Thyroid gland (tissue), 4 donors: ENCODE results near the gene IMPG2. TPM values are rescaled to one million over a fixed set of nuclear protein-coding genes. Genes with fewer than 3 reads are reported as not detected.

ENCODE experiments used
- DNase-seq, 2 donors: peaks; one replicate each; pipeline ENCODE4 v3.0.0-alpha.2; 2019
- H3K27ac ChIP-seq, 3 donors: fragments of 200-600 bp; sonication (generic); 1 replicate in 2 of 3; 2 replicates in 1 of 3; pipeline ENCODE4 v1.5.1; 2016 to 2019; ENCODE audit warnings: mild to moderate bottlenecking in 1 of 3, moderate library complexity in 1 of 3
- H3K27me3 ChIP-seq: fragments of 200-600 bp; sonication (generic); one replicate; pipeline ENCODE4 v1.5.1; 2019
- H3K36me3 ChIP-seq, 2 donors: fragments of 200-600 bp; sonication (generic); one replicate each; pipeline ENCODE4 v1.5.1; 2016 to 2019
- H3K4me1 ChIP-seq, 2 donors: fragments of 200-600 bp; sonication (generic); one replicate each; pipeline ENCODE4 v1.5.1; 2017 to 2019
- H3K4me3 ChIP-seq, 3 donors: fragments of 200-600 bp; sonication (generic); replicated peaks in 1 of 3; 1 replicate in 2 of 3; 2 replicates in 1 of 3; pipeline ENCODE4 v1.5.1; 2016; ENCODE audit warnings: mild to moderate bottlenecking in 1 of 3
- H3K9me3 ChIP-seq: fragments of 200-600 bp; sonication (generic); one replicate; pipeline ENCODE4 v1.5.1; 2017
- CTCF ChIP-seq, 6 experiments: fragments of 200-600 bp in 3 of 6; fragments of 450-650 bp in 3 of 6; sonication (generic) in 3 of 6; IDR thresholded peaks; one replicate each; pipeline ENCODE4 v1.5.1; 2016 to 2019; ENCODE audit warnings: antibody characterized with exemption in 6 of 6, mild to moderate bottlenecking in 2 of 6, inconsistent platforms in 1 of 6, moderate library complexity in 1 of 6
- POLR2A ChIP-seq, 2 donors: fragments of 450-650 bp; IDR thresholded peaks; one replicate each; pipeline ENCODE4 v1.6.1; 2017; ENCODE audit warnings: antibody characterized with exemption in 2 of 2, mild to moderate bottlenecking in 2 of 2, moderate library complexity in 1 of 2
- WGBS, 2 donors: methylation state at CpG; one replicate each; pipeline ENCODE4 v1.1.5; 2017; 5-methylcytosine and 5-hydroxymethylcytosine counted together
- intact Hi-C: fragments of 100-400 bp; cut with DNase I; formaldehyde crosslinking; loops from one replicate; pipeline ENCODE4 v1.15.1; 2023
- total RNA-seq, 4 donors: library from RNA; depleted of rRNA; stranded (reverse); fragments of >200 nt; gene quantifications; one replicate each; pipeline ENCODE4 v1.2.3, GENCODE V29; 2016

The IMPG2 gene
- total RNA-seq, 4 donors from 2014 or later, result 0.24 to 0.58 (median 0.30) TPM

GRCh38 chr3:101292027-101292426, 28.3 kb downstream of the IMPG2 start:
- H3K36me3 ChIP-seq, result no peaks in the 10 kb centered on the region
- no peaks in the 10 kb centered on the region for H3K9me3 ChIP-seq
- no peak overlapping the region for H3K27ac ChIP-seq
- no peak for DNase-seq
- H3K27me3 ChIP-seq, result no peaks in the 10 kb centered on the region
- H3K4me1 ChIP-seq, result no peaks in the 10 kb centered on the region
- H3K4me3 ChIP-seq, result no peak overlapping the region
- no peak for TF ChIP-seq CTCF (IDR thresholded peaks at IDR 0.05)
- TF ChIP-seq POLR2A (IDR thresholded peaks at IDR 0.05), result no peak
- intact Hi-C loops, result no loop called here

DNA sequence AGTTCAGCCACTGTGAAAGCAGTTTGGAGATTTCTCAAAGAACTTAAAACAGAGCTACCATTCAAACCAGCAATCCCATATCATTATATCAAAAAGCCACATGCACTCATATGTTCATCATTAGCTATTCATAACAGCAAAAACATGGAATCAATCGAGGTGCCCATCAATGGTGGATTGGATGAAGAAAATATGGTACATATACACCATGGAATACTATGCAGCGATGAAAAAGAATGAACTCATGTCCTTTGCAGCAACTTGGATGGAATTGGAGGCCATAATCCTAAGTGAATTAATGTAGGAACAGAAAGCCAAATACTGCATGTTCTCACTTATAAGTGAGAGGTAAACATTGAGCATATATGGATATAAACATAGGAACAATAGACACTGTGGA, 32.1 kb downstream of the IMPG2 start:
- intact Hi-C loops, result no loop called here
- Histone ChIP-seq H3K4me1 (no peaks in the 10 kb centered on the region), H3K27me3 (no peaks in the 10 kb centered on the region), H3K27ac (no peak overlapping the region), H3K9me3 (no peaks in the 10 kb centered on the region), H3K4me3 (no peak overlapping the region), H3K36me3 (no peaks in the 10 kb centered on the region)
- DNase-seq, result no peak
- 82 to 85% methylated on average over 2 of the region's 2 CpGs for WGBS, 2 donors
- TF ChIP-seq CTCF (IDR thresholded peaks at IDR 0.05) (no peak), POLR2A (IDR thresholded peaks at IDR 0.05) (no peak)

- TF ChIP-seq POLR2A (IDR thresholded peaks at IDR 0.05) (no peak), CTCF (IDR thresholded peaks at IDR 0.05) (no peak)
- Histone ChIP-seq H3K27ac (no peak overlapping the region), H3K36me3 (no peaks in the 10 kb centered on the region), H3K9me3 (no peaks in the 10 kb centered on the region), H3K4me3 (no peak overlapping the region), H3K27me3 (no peaks in the 10 kb centered on the region), H3K4me1 (no peaks in the 10 kb centered on the region)
- WGBS, 2 donors, result 83 to 90% methylated on average over 1 of the region's 1 CpG
- no peak for DNase-seq
- intact Hi-C loops, result no loop called here
Observed at GRCh38 chr3:101284757-101285156, 35.6 kb downstream of the IMPG2 start.

- no peak for TF ChIP-seq POLR2A (IDR thresholded peaks at IDR 0.05)
- no peak for TF ChIP-seq CTCF (IDR thresholded peaks at IDR 0.05)
- Histone ChIP-seq H3K4me1 (no peaks in the 10 kb centered on the region), H3K4me3 (no peak overlapping the region), H3K36me3 (no peaks in the 10 kb centered on the region), H3K27ac (no peak overlapping the region), H3K27me3 (no peaks in the 10 kb centered on the region), H3K9me3 (no peaks in the 10 kb centered on the region)
- no peak for DNase-seq
- 51 to 70% methylated on average over 3 of the region's 3 CpGs for WGBS, 2 donors
- intact Hi-C loops, result no loop called here
Observed at GRCh38 chr3:101281521-101282030, 38.8 kb downstream of the IMPG2 start.

GRCh38 chr3:101279765-101280385, 40.5 kb downstream of the IMPG2 start:
- Histone ChIP-seq H3K4me3 (no peak overlapping the region), H3K27ac (no peak overlapping the region), H3K36me3 (no peaks in the 10 kb centered on the region), H3K27me3 (no peaks in the 10 kb centered on the region), H3K4me1 (no peaks in the 10 kb centered on the region), H3K9me3 (no peaks in the 10 kb centered on the region)
- WGBS, 2 donors, result 84 to 88% methylated on average over 1 of the region's 1 CpG
- intact Hi-C loops, result no loop called here
- TF ChIP-seq CTCF (IDR thresholded peaks at IDR 0.05) (no peak), POLR2A (IDR thresholded peaks at IDR 0.05) (no peak)
- DNase-seq, result no peak
